Right lobe of liver (tissue), 4 donors: ENCODE results near the gene CD2AP.

Experiments used
- CTCF ChIP-seq, 4 donors: fragments of 200-600 bp in 3 of 4; fragments of 450-650 bp in 1 of 4; IDR thresholded peaks; one replicate each; pipeline versions ENCODE4 v1.5.1 to v1.8.0; 2016 to 2022; ENCODE audit warnings: antibody characterized with exemption in 4 of 4, mild to moderate bottlenecking in 2 of 4
- POLR2A ChIP-seq: fragments of 450-650 bp; IDR thresholded peaks from one replicate; pipeline ENCODE4 v1.6.1; 2017; ENCODE audit warnings: antibody characterized with exemption, mild to moderate bottlenecking
- donor health status: DM: no; HTN: no; CAD: no.
- donor health status: DM: no; HTN: no; CAD: no.
- donor health status: DM: no; HTN: yes; CAD: no.

GRCh38 chr6:47599512-47599911 lies 121.9 kb downstream of the CD2AP start:
- TF ChIP-seq POLR2A (no peak), CTCF (IDR thresholded peaks at IDR 0.05) (no peak)
